ENCODE results near the gene TAOK3. TPM values are rescaled to one million over a fixed set of nuclear protein-coding genes. Genes with fewer than 3 reads are reported as not detected.

Gene TAOK3
- total RNA-seq, 2 experiments from 2014 or later: 46.0 to 47.1 TPM

- ChIA-PET CTCF (no interaction called here), POLR2A (no interaction called here)
- Mint-ChIP-seq H3K36me3 (ENCODE audit: low read depth) (peaks cover 17% of the 10 kb centered on the region), H3K4me1 (ENCODE audit: low read depth) (peaks cover 40% of the 10 kb centered on the region), H3K9me3 (no peaks in the 10 kb centered on the region), H3K4me3 (no peak overlapping the region), H3K27me3 (no peaks in the 10 kb centered on the region), H3K27ac (no peak overlapping the region)
- no peak for TF ChIP-seq CTCF (IDR thresholded peaks at IDR 0.05)
- intact Hi-C loops (cut with micrococcal nuclease): no loop called here
- ATAC-seq (no peak), DNase-seq (no peak)
Measured at GRCh38 chr12:118328486-118329330, 44.0 kb downstream of the TAOK3 start.

GRCh38 chr12:118327391-118327790 is 45.3 kb downstream of the TAOK3 start:
- POLR2A ChIA-PET: no interaction called here
- CTCF ChIA-PET: no interaction called here
- no peak overlapping the region for H3K27ac Mint-ChIP-seq
- H3K4me3 Mint-ChIP-seq: no peak overlapping the region
- no peak for ATAC-seq
- H3K9me3 Mint-ChIP-seq: no peaks in the 10 kb centered on the region
- intact Hi-C loops (cut with micrococcal nuclease): no loop called here
- peaks cover 29% of the 10 kb centered on the region for H3K4me1 Mint-ChIP-seq (ENCODE audit: low read depth)
- TF ChIP-seq CTCF (IDR thresholded peaks at IDR 0.05): no peak
- no peak for DNase-seq
- no peaks in the 10 kb centered on the region for H3K27me3 Mint-ChIP-seq
- peaks cover 14% of the 10 kb centered on the region for H3K36me3 Mint-ChIP-seq (ENCODE audit: low read depth)

DNA sequence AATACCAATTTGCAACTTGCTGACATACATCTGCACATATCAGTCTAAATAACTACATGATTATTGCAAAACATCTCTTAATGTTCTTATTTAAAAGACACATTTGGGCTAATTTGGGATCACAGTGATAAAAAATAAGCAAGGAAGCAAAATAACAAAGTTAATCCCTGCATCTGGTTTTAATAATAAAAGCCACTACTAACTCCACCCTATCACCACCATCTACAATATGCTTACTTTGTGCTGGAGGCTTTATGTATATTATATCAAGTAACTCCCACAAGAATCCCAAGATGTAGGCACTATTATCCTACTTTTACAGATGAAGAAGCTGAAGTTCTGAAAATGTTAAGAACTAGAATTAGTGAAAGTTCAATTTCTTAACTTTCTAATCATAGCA is 45.7 kb downstream of the TAOK3 start:
- ChIA-PET POLR2A (no interaction called here), CTCF (no interaction called here)
- intact Hi-C loops (cut with micrococcal nuclease): no loop called here
- H3K4me1 Mint-ChIP-seq (ENCODE audit: low read depth): peaks cover 28% of the 10 kb centered on the region
- no peak for TF ChIP-seq CTCF (IDR thresholded peaks at IDR 0.05)
- ATAC-seq: no peak
- no peaks in the 10 kb centered on the region for H3K27me3 Mint-ChIP-seq
- no peak overlapping the region for H3K4me3 Mint-ChIP-seq
- H3K9me3 Mint-ChIP-seq: no peaks in the 10 kb centered on the region
- peaks cover 14% of the 10 kb centered on the region for H3K36me3 Mint-ChIP-seq (ENCODE audit: low read depth)
- DNase-seq: no peak
- H3K27ac Mint-ChIP-seq: no peak overlapping the region

DNA sequence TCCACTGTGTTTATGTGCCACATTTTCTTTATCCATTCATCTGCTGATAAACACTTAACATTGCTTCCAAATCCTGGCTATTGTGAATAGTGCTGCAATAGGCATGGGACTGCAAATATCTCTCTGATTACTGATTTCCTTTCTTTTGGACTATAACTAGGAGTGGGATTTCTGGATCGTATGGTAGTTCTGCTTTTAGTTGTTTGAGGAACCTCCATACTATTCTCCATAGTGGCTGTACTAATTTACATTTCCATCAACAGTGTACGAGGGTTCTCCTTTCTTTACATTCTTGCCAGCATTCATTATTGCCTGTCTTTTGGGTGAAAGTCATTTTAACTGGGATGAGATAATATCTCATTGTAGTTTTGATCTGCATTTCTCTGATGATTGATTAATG is 47.6 kb downstream of the TAOK3 start:
- TF ChIP-seq CTCF (IDR thresholded peaks at IDR 0.05): no peak
- Mint-ChIP-seq H3K9me3 (no peaks in the 10 kb centered on the region), H3K4me1 (ENCODE audit: low read depth) (peaks cover 18% of the 10 kb centered on the region), H3K27me3 (no peaks in the 10 kb centered on the region), H3K4me3 (no peak overlapping the region), H3K36me3 (ENCODE audit: low read depth) (peaks cover 11% of the 10 kb centered on the region), H3K27ac (no peak overlapping the region)
- ChIA-PET POLR2A (no interaction called here), CTCF (no interaction called here)
- intact Hi-C loops (cut with micrococcal nuclease): no loop called here
- DNase-seq (no peak), ATAC-seq (no peak)

GRCh38 chr12:118319627-118320026 is 53.1 kb downstream of the TAOK3 start:
- H3K27ac Mint-ChIP-seq: no peak overlapping the region
- H3K27me3 Mint-ChIP-seq: no peaks in the 10 kb centered on the region
- no peak overlapping the region for H3K4me3 Mint-ChIP-seq
- intact Hi-C loops (cut with micrococcal nuclease): no loop called here
- H3K36me3 Mint-ChIP-seq (ENCODE audit: low read depth): peaks cover 22% of the 10 kb centered on the region
- peaks cover 21% of the 10 kb centered on the region for H3K4me1 Mint-ChIP-seq (ENCODE audit: low read depth)
- ChIA-PET POLR2A (no interaction called here), CTCF (no interaction called here)
- H3K9me3 Mint-ChIP-seq: no peaks in the 10 kb centered on the region
- TF ChIP-seq CTCF (IDR thresholded peaks at IDR 0.05): no peak
- ATAC-seq (no peak), DNase-seq (no peak)
